22Rv1 (cell line): ENCODE measurements around the gene XPNPEP3.

Source experiments
- ZFX ChIP-seq: fragments of 450-650 bp; IDR thresholded peaks from 2 replicates; pipeline ENCODE4 v1.6.1; 2017; ENCODE audit warnings: antibody characterized with exemption, borderline replicate concordance
- TF ChIP-seq, protein P1 (sequence below): fragments of 450-650 bp; IDR thresholded peaks from 2 replicates; pipeline ENCODE4 v1.5.1; 2017; ENCODE audit warnings: mild to moderate bottlenecking

DNA sequence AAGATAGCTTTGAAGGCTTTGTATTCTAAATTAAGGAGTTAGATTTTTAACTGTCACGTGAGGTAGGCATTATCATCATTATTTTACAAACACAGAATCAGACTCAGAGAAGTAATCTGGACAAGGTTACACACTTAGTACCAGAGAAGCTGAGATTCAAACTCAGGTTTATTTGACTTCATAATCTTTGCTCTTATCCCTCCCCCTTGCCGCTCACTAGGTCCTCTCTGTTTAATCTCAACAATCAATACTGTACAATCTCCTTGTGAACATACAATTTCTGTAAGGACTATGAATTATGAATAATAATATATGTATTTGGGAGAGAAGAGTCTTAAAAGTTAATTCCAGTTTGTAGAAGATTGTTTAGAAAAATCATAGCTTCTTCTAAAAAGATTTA is 10.2 kb downstream of the XPNPEP3 start:
- TF ChIP-seq, protein P1, sequence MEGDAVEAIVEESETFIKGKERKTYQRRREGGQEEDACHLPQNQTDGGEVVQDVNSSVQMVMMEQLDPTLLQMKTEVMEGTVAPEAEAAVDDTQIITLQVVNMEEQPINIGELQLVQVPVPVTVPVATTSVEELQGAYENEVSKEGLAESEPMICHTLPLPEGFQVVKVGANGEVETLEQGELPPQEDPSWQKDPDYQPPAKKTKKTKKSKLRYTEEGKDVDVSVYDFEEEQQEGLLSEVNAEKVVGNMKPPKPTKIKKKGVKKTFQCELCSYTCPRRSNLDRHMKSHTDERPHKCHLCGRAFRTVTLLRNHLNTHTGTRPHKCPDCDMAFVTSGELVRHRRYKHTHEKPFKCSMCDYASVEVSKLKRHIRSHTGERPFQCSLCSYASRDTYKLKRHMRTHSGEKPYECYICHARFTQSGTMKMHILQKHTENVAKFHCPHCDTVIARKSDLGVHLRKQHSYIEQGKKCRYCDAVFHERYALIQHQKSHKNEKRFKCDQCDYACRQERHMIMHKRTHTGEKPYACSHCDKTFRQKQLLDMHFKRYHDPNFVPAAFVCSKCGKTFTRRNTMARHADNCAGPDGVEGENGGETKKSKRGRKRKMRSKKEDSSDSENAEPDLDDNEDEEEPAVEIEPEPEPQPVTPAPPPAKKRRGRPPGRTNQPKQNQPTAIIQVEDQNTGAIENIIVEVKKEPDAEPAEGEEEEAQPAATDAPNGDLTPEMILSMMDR, result no peak
- TF ChIP-seq ZFX, result no peak
